ENCODE results near the gene SOBP.

GRCh38 chr6:107709341-107709740, 219.4 kb downstream of the SOBP start:
- TF ChIP-seq PATZ1 (CRISPR knock-in tag; IDR thresholded peaks at IDR 0.05; ENCODE audit: borderline replicate concordance), result no peak
- no peak for TF ChIP-seq ESRRG (CRISPR knock-in tag; IDR thresholded peaks at IDR 0.05)
- TF ChIP-seq ZFP30 (CRISPR knock-in tag; IDR thresholded peaks at IDR 0.05), result no peak
- no peak for TF ChIP-seq RARB (CRISPR knock-in tag; IDR thresholded peaks at IDR 0.05)
- TF ChIP-seq ISL1 (CRISPR knock-in tag; IDR thresholded peaks at IDR 0.05), result no peak
- TF ChIP-seq CREB5 (CRISPR knock-in tag; IDR thresholded peaks at IDR 0.05; ENCODE audit: low read depth), result no peak
- TF ChIP-seq PPARA (CRISPR knock-in tag; IDR thresholded peaks at IDR 0.05; ENCODE audit: borderline replicate concordance), result no peak
- no peak for TF ChIP-seq BACH2 (CRISPR knock-in tag; IDR thresholded peaks at IDR 0.05; ENCODE audit: borderline replicate concordance)
- no peak for TF ChIP-seq SNAI2 (CRISPR knock-in tag; IDR thresholded peaks at IDR 0.05)
- no peak for TF ChIP-seq CSDC2 (CRISPR knock-in tag; IDR thresholded peaks at IDR 0.05)
- TF ChIP-seq ZNF8 (CRISPR knock-in tag; IDR thresholded peaks at IDR 0.05), result no peak
- no peak for TF ChIP-seq ARNTL (CRISPR knock-in tag; IDR thresholded peaks at IDR 0.05; ENCODE audit: borderline replicate concordance, low read depth)
- no peak for TF ChIP-seq TCF4 (CRISPR knock-in tag; IDR thresholded peaks at IDR 0.05; ENCODE audit: borderline replicate concordance)
- no peak for TF ChIP-seq ZC3H10 (CRISPR knock-in tag; IDR thresholded peaks at IDR 0.05)

All from SK-N-SH treated with all-trans-retinoic acid at 6 μM for 48 hours (cell line).